ENCODE results near the gene TMEM135.

Gene TMEM135

DNA sequence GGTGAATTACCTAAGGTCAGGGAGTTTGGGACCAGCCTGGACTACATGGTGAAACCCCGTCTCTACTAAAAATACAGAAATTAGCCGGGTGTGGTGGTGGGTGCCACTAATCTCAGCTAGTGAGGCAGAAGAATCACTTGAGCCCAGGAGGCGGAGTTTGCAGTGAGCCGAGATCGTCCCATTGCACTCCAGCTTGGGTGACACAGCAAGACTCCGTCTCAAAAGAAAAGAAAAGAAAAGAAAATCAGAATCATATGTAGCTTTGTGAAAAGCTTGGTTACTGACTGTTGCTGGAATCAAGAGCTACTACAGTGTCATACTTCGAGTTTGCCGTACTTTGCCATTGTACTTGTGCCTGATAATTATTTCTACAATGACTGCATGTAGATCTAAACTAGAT is 4.2 kb upstream of the TMEM135 start:
- TF ChIP-seq CTCF (conservative IDR thresholded peaks at IDR 0.05; ENCODE audit: low read depth, low read length) = no peak
- no peak for DNase-seq (ENCODE audit: low read depth)
- no peak overlapping the region for H3K4me3 ChIP-seq (ENCODE audit: low read depth, low read length)

GRCh38 chr11:87035976-87036583 is 1.7 kb upstream of the TMEM135 start:
- TF ChIP-seq CTCF (conservative IDR thresholded peaks at IDR 0.05; ENCODE audit: low read depth, low read length) = no peak
- no peak for DNase-seq (ENCODE audit: low read depth)
- no peak overlapping the region for H3K4me3 ChIP-seq (ENCODE audit: low read depth, low read length)

GRCh38 chr11:87036756-87037449 is 831 bp upstream of the TMEM135 start:
- peak overlapping the region; percentile 93 for H3K4me3 ChIP-seq (ENCODE audit: low read depth, low read length)
- peak; percentile 17 for DNase-seq (ENCODE audit: low read depth)
- no peak for TF ChIP-seq CTCF (conservative IDR thresholded peaks at IDR 0.05; ENCODE audit: low read depth, low read length)

- peak; percentile 20 for DNase-seq (ENCODE audit: low read depth)
- H3K4me3 ChIP-seq (ENCODE audit: low read depth, low read length) = peak overlapping the region; percentile 93
Observed at GRCh38 chr11:87038235-87038977, 672 bp downstream of the TMEM135 start.

GRCh38 chr11:87039371-87039770 is 1.6 kb downstream of the TMEM135 start:
- TF ChIP-seq CTCF (conservative IDR thresholded peaks at IDR 0.05; ENCODE audit: low read depth, low read length) = no peak

More at GRCh38 chr11:87038235-87038977, 672 bp downstream of the TMEM135 start:
- no peak for TF ChIP-seq CTCF (conservative IDR thresholded peaks at IDR 0.05; ENCODE audit: low read depth, low read length)

DNA sequence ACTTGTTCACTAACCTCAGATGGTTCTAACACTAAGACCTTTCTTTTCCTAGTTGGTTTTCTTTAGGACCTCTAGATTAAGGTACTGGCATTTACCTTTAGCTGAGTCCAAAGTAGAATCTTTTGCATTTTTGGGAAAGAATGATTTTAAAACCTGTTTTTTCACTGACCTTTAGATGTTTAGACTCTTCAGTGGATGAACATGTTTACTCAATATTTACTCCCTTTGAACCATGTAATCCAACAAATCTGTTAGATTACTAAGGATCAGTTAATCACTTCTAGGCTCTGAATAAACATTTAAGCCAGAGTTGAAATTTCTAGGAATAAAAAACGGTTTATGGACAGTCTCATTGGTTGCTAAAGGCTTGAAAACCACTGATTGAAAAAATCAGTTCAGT is 6.2 kb downstream of the TMEM135 start:
- no peak overlapping the region for H3K4me3 ChIP-seq (ENCODE audit: low read depth, low read length)
- no peak for TF ChIP-seq CTCF (conservative IDR thresholded peaks at IDR 0.05; ENCODE audit: low read depth, low read length)
- no peak for DNase-seq (ENCODE audit: low read depth)

More at GRCh38 chr11:87039371-87039770, 1.6 kb downstream of the TMEM135 start:
- H3K4me3 ChIP-seq (ENCODE audit: low read depth, low read length) = peak overlapping the region; percentile 93
- peak; percentile 34 for DNase-seq (ENCODE audit: low read depth)

Data from choroid plexus epithelial cell (primary cell).